Panc1 (cell line): Measurements from ENCODE around the gene PSMA2. TPM values are rescaled to one million over a fixed set of nuclear protein-coding genes. Genes with fewer than 3 reads are reported as not detected.

ENCODE experiments used
- ATAC-seq: fragments of 200-7000 bp; cut with Tn5 transposase; 2 replicates; pipeline ENCODE4 v1.9.1; 2020; ENCODE audit warnings: mild to moderate bottlenecking, moderate library complexity
- BruUV-seq: library from RNA; stranded (reverse); fragments of 400-500 nt; replicated peaks from 2 replicates; lab custom pipeline; 2021; lab: Mats Ljungman, UMichigan
- CTCF ChIA-PET: fragments of 300-600 bp; sonication (Branson Sonifier 250); formaldehyde crosslinking; loops from one replicate; lab custom pipeline; 2022; ENCODE audit warnings: antibody characterized with exemption; lab: Charles Lee
- POLR2A ChIA-PET: fragments of 300-600 bp; sonication (Branson Sonifier 250); formaldehyde crosslinking; loops from one replicate; lab custom pipeline; 2022; ENCODE audit warnings: antibody characterized with exemption; lab: Charles Lee
- DNase-seq: peaks from one replicate; pipeline ENCODE4 v3.0.0-alpha.2; 2010; ENCODE audit warnings: low read depth, low spot score
- H3K27ac ChIP-seq: 2 replicates; pipeline ENCODE4 v1.5.1; 2011; ENCODE audit warnings: mild to moderate bottlenecking, low read length, inconsistent platforms
- H3K27me3 ChIP-seq: fragments of 200-500 bp; sonication (Bioruptor generic); 2 replicates; pipeline ENCODE4 v1.6.0; 2014; ENCODE audit warnings: low read length, inconsistent platforms; ENCODE audit not compliant: control insufficient read depth, insufficient read depth
- H3K36me3 ChIP-seq: fragments of 200-500 bp; sonication (Bioruptor generic); 2 replicates; pipeline ENCODE4 v1.5.1; 2014; ENCODE audit warnings: inconsistent platforms, mild to moderate bottlenecking, low read length, moderate library complexity; ENCODE audit not compliant: control insufficient read depth, insufficient read depth
- H3K4me1 ChIP-seq: 2 replicates; pipeline ENCODE4 v1.5.1; 2011; ENCODE audit warnings: inconsistent platforms, mild to moderate bottlenecking, low read length, moderate library complexity; ENCODE audit not compliant: control insufficient read depth, insufficient read depth
- H3K4me3 ChIP-seq, 2 experiments: 2 replicates each; pipeline ENCODE4 v1.5.1; 2011 to 2012; ENCODE audit warnings: low read depth in 2 of 2, low read length in 2 of 2, mild to moderate bottlenecking in 2 of 2, inconsistent platforms in 1 of 2, moderate library complexity in 1 of 2
- H3K9me3 ChIP-seq: fragments of 200-500 bp; sonication (Bioruptor generic); 2 replicates; pipeline ENCODE4 v1.5.1; 2014; ENCODE audit warnings: low read depth, mild to moderate bottlenecking, inconsistent platforms, low read length, moderate library complexity; ENCODE audit not compliant: control insufficient read depth, insufficient read depth
- POLR2AphosphoS5 ChIP-seq: IDR thresholded peaks from 2 replicates; pipeline ENCODE4 v1.6.1; 2012; ENCODE audit warnings: mild to moderate bottlenecking, low read depth, low read length, moderate library complexity
- SIN3A ChIP-seq: IDR thresholded peaks from 2 replicates; pipeline ENCODE4 v1.6.1; 2012; ENCODE audit warnings: low read depth, mild to moderate bottlenecking, low read length, moderate library complexity, borderline replicate concordance; ENCODE audit not compliant: insufficient read depth
- TCF7L2 ChIP-seq: IDR thresholded peaks from 2 replicates; pipeline ENCODE4 v1.6.1; 2011; ENCODE audit warnings: mild to moderate bottlenecking, low read depth, low read length, inconsistent platforms
- in situ Hi-C: cut with HindIII; loops from 2 replicates; pipeline ENCODE4 v1.10.0; 2016; ENCODE audit warnings: low sequenced_read_pairs, low pct_unique_long_range_greater_than_20kb
- intact Hi-C: fragments of 100-400 bp; cut with micrococcal nuclease; formaldehyde crosslinking; loops from one replicate; pipeline ENCODE4 v1.10.0; 2022; ENCODE audit not compliant: unreplicated experiment
- total RNA-seq: library from RNA; stranded (reverse); gene quantifications from one replicate; pipeline ENCODE4 v1.2.1, GENCODE V29; 2021; ENCODE audit not compliant: unreplicated experiment
- TF ChIP-seq, protein P1 (sequence below), 2 experiments: IDR thresholded peaks; 2 replicates each; pipeline ENCODE4 v1.6.1; 2011 to 2012; ENCODE audit warnings: low read depth in 2 of 2, control low read depth in 1 of 2, low read length in 1 of 2, mild to moderate bottlenecking in 1 of 2, moderate library complexity in 1 of 2; ENCODE audit not compliant: insufficient read depth in 1 of 2
- TF ChIP-seq, protein P2 (sequence below): fragments of 450-650 bp; IDR thresholded peaks from 2 replicates; pipeline ENCODE4 v1.5.1; 2017; ENCODE audit warnings: mild to moderate bottlenecking

The PSMA2 gene
- total RNA-seq, 1 experiment from 2014 or later = 180 TPM

DNA sequence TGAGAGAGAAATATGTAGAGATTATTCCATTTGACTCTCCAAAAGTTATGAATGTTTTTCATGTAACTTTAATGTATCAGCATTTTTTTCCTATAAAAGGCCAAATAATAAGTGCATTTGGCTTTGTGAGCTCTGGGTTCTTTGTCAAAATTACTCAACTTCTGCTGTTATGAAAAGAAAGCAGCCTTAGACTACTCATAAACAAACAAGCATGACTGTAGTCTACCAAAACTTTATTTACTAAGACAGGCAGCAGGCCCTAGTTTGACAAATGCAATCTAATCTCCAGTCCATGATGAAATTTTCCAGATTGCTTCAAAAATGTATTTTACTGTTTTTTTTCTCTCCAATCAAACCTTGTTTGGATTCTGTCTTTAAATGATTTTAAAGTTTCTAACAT lies 46.5 kb upstream of the PSMA2 start:
- no TSS peak for BruUV-seq

DNA sequence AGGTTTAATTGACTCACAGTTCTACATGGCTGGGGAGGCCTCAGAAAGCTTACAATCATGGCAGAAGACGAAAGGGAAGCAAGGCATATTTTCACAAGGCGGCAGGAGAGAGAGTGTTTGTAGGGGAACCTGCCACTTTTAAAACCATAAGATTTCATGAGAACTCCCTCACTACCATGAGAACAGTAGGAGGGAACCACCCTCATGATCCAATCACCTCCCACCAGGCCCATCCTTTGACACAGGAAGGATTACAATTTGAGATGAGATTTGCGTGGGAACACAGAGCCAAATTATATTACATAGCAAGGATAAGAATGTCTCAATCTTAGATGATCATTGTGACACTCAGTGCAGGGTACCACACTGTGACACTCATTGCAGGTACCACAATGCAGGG lies 44.4 kb upstream of the PSMA2 start:
- ChIA-PET CTCF (no interaction called here), POLR2A (no interaction called here)
- TF ChIP-seq TCF7L2 (no peak), SIN3A (no peak)
- TF ChIP-seq, protein P1, sequence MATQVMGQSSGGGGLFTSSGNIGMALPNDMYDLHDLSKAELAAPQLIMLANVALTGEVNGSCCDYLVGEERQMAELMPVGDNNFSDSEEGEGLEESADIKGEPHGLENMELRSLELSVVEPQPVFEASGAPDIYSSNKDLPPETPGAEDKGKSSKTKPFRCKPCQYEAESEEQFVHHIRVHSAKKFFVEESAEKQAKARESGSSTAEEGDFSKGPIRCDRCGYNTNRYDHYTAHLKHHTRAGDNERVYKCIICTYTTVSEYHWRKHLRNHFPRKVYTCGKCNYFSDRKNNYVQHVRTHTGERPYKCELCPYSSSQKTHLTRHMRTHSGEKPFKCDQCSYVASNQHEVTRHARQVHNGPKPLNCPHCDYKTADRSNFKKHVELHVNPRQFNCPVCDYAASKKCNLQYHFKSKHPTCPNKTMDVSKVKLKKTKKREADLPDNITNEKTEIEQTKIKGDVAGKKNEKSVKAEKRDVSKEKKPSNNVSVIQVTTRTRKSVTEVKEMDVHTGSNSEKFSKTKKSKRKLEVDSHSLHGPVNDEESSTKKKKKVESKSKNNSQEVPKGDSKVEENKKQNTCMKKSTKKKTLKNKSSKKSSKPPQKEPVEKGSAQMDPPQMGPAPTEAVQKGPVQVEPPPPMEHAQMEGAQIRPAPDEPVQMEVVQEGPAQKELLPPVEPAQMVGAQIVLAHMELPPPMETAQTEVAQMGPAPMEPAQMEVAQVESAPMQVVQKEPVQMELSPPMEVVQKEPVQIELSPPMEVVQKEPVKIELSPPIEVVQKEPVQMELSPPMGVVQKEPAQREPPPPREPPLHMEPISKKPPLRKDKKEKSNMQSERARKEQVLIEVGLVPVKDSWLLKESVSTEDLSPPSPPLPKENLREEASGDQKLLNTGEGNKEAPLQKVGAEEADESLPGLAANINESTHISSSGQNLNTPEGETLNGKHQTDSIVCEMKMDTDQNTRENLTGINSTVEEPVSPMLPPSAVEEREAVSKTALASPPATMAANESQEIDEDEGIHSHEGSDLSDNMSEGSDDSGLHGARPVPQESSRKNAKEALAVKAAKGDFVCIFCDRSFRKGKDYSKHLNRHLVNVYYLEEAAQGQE (IDR thresholded peaks at IDR 0.05; ENCODE audit: insufficient read depth in 1 of 2, low read depth in 2 of 2, low read length in 1 of 2) = no peak
- TF ChIP-seq, protein P2, sequence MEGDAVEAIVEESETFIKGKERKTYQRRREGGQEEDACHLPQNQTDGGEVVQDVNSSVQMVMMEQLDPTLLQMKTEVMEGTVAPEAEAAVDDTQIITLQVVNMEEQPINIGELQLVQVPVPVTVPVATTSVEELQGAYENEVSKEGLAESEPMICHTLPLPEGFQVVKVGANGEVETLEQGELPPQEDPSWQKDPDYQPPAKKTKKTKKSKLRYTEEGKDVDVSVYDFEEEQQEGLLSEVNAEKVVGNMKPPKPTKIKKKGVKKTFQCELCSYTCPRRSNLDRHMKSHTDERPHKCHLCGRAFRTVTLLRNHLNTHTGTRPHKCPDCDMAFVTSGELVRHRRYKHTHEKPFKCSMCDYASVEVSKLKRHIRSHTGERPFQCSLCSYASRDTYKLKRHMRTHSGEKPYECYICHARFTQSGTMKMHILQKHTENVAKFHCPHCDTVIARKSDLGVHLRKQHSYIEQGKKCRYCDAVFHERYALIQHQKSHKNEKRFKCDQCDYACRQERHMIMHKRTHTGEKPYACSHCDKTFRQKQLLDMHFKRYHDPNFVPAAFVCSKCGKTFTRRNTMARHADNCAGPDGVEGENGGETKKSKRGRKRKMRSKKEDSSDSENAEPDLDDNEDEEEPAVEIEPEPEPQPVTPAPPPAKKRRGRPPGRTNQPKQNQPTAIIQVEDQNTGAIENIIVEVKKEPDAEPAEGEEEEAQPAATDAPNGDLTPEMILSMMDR = no peak
- Histone ChIP-seq H3K4me3 (no peak overlapping the region), H3K9me3 (no peaks in the 10 kb centered on the region), H3K27ac (no peak overlapping the region), H3K36me3 (no peaks in the 10 kb centered on the region), H3K27me3 (no peaks in the 10 kb centered on the region), H3K4me1 (no peaks in the 10 kb centered on the region)
- in situ Hi-C loops = no loop called here
- intact Hi-C loops = no loop called here
- ATAC-seq = no peak
- no peak for DNase-seq
- no TSS peak for BruUV-seq

More for the DNA sequence above, 46.5 kb upstream of the PSMA2 start:
- Histone ChIP-seq H3K27me3 (no peaks in the 10 kb centered on the region), H3K4me3 (no peak overlapping the region), H3K9me3 (no peaks in the 10 kb centered on the region), H3K36me3 (no peaks in the 10 kb centered on the region), H3K4me1 (no peaks in the 10 kb centered on the region), H3K27ac (no peak overlapping the region)
- ChIA-PET POLR2A (no interaction called here), CTCF (no interaction called here)
- DNase-seq = no peak
- in situ Hi-C loops = no loop called here
- no peak for TF ChIP-seq POLR2AphosphoS5
- TF ChIP-seq, protein P2 = no peak
- TF ChIP-seq SIN3A = no peak
- TF ChIP-seq, protein P1 (IDR thresholded peaks at IDR 0.05; ENCODE audit: insufficient read depth in 1 of 2, low read depth in 2 of 2, low read length in 1 of 2) = no peak
- TF ChIP-seq TCF7L2 = no peak
- intact Hi-C loops = no loop called here
- no peak for ATAC-seq
